GM12878 (cell line): ENCODE results near the gene NIN. TPM values are rescaled to one million over a fixed set of nuclear protein-coding genes. Genes with fewer than 3 reads are reported as not detected.

Source experiments
- ATAC-seq: fragments of 200-7000 bp; cut with Tn5 transposase; 3 replicates; pipeline ENCODE4 v1.9.1; 2020; ENCODE audit warnings: mild to moderate bottlenecking, moderate library complexity
- BruUV-seq: library from RNA; stranded (reverse); fragments of 400-500 nt; replicated peaks from 2 replicates; lab custom pipeline; 2021; lab: Mats Ljungman, UMichigan
- CTCF ChIA-PET: fragments of 300-600 bp; sonication (Branson Sonifier 250); formaldehyde crosslinking; extraction: SDS; loops from one replicate; lab custom pipeline; 2021; ENCODE audit warnings: inconsistent platforms; lab: Yijun Ruan, JAX
- POLR2A ChIA-PET: fragments of 350-600 bp; formaldehyde crosslinking; extraction: SDS; loops from one replicate; lab custom pipeline; 2021; ENCODE audit warnings: inconsistent platforms; lab: Charles Lee
- RAD21 ChIA-PET: fragments of 300-600 bp; sonication (Branson Sonifier 250); formaldehyde crosslinking; loops from one replicate; lab custom pipeline; 2023; ENCODE audit warnings: antibody characterized with exemption; ENCODE audit not compliant: unreplicated experiment; lab: Charles Lee
- SMC1A ChIA-PET: fragments of 300-600 bp; sonication (Branson Sonifier 250); formaldehyde crosslinking; loops from one replicate; lab custom pipeline; 2023; ENCODE audit not compliant: unreplicated experiment, uncharacterized antibody; lab: Charles Lee
- DNase-seq: peaks from one replicate; pipeline ENCODE4 v3.0.0-alpha.2; 2011; ENCODE audit warnings: low read depth, low spot score
- FAIRE-seq: peaks from 3 replicates; lab custom pipeline; 2011; peaks lifted over from hg19 to GRCh38; lab: Jason Lieb, UNC
- H2AFZ ChIP-seq: 2 replicates; pipeline ENCODE4 v1.6.0; 2011; ENCODE audit warnings: low read depth, low read length, control low read depth; ENCODE audit not compliant: control insufficient read depth
- H3K27ac ChIP-seq: 2 replicates; pipeline ENCODE4 v1.5.1; 2011; ENCODE audit warnings: control low read depth; ENCODE audit not compliant: control insufficient read depth, insufficient read depth
- H3K27me3 ChIP-seq, 2 experiments: replicated peaks in 1 of 2; 2 replicates each; pipeline versions ENCODE4 v1.6.0 to v1.6.1; 2011; ENCODE audit warnings: low read length in 1 of 2; ENCODE audit not compliant: control insufficient read depth in 2 of 2, insufficient read depth in 2 of 2
- H3K36me3 ChIP-seq, 2 experiments: 2 replicates each; pipeline ENCODE4 v1.5.1; 2011; ENCODE audit warnings: low read length in 1 of 2; ENCODE audit not compliant: control insufficient read depth in 2 of 2, insufficient read depth in 2 of 2
- H3K4me1 ChIP-seq: 2 replicates; pipeline ENCODE4 v1.6.1; 2011; ENCODE audit warnings: mild to moderate bottlenecking, low read length, moderate library complexity, mixed read lengths; ENCODE audit not compliant: control insufficient read depth, insufficient read depth
- H3K4me2 ChIP-seq: 2 replicates; pipeline ENCODE4 v1.6.0; 2011; ENCODE audit warnings: control low read depth; ENCODE audit not compliant: control insufficient read depth, insufficient read depth
- H3K4me3 ChIP-seq: fragments of 200-600 bp; sonication (generic); 2 replicates; pipeline ENCODE4 v1.5.1; 2016
- H3K79me2 ChIP-seq: 2 replicates; pipeline ENCODE4 v1.6.0; 2011; ENCODE audit warnings: low read length; ENCODE audit not compliant: control insufficient read depth, insufficient read depth
- H3K9ac ChIP-seq: 2 replicates; pipeline ENCODE4 v1.8.0; 2011; ENCODE audit warnings: low read length, control low read depth, mixed read lengths; ENCODE audit not compliant: control insufficient read depth, insufficient read depth
- H3K9me3 ChIP-seq: replicated peaks from 3 replicates; pipeline ENCODE4 v1.5.1; 2011; ENCODE audit warnings: mild to moderate bottlenecking, low read length; ENCODE audit not compliant: control insufficient read depth, insufficient read depth
- H4K20me1 ChIP-seq: 2 replicates; pipeline ENCODE4 v1.6.0; 2011; ENCODE audit not compliant: control insufficient read depth, insufficient read depth
- BACH1 ChIP-seq: fragments of 450-650 bp; IDR thresholded peaks from 2 replicates; pipeline ENCODE4 v1.6.1; 2017; ENCODE audit warnings: mild to moderate bottlenecking, borderline replicate concordance
- CHD4 ChIP-seq: fragments of 200-600 bp; sonication (generic); IDR thresholded peaks from 2 replicates; pipeline ENCODE4 v1.6.1; 2016; ENCODE audit warnings: mild to moderate bottlenecking
- DPF2 ChIP-seq: fragments of 450-650 bp; IDR thresholded peaks from 2 replicates; pipeline ENCODE4 v1.6.1; 2017; ENCODE audit warnings: mild to moderate bottlenecking
- EGR1 ChIP-seq, 2 experiments: IDR thresholded peaks; 1 replicate in 1 of 2; 2 replicates in 1 of 2; pipeline ENCODE4 v1.6.1; 2011 to 2012; ENCODE audit warnings: low read depth in 2 of 2, low read length in 2 of 2, borderline replicate concordance in 1 of 2, mild to moderate bottlenecking in 1 of 2, moderate library complexity in 1 of 2
- ESRRA ChIP-seq: IDR thresholded peaks from 2 replicates; pipeline ENCODE4 v1.6.1; 2012; ENCODE audit warnings: mild to moderate bottlenecking, low read length, improper control_type of control experiment
- FOXK2 ChIP-seq: fragments of 450-650 bp; IDR thresholded peaks from 2 replicates; pipeline ENCODE4 v1.6.1; 2017; ENCODE audit warnings: mild to moderate bottlenecking, moderate library complexity
- FOXM1 ChIP-seq: IDR thresholded peaks from 2 replicates; pipeline ENCODE4 v1.6.1; 2012; ENCODE audit warnings: low read depth, mild to moderate bottlenecking, inconsistent platforms, low read length, moderate library complexity
- MEF2B ChIP-seq: fragments of 450-650 bp; IDR thresholded peaks from 2 replicates; pipeline ENCODE4 v1.6.1; 2018; ENCODE audit warnings: mild to moderate bottlenecking, moderate library complexity; ENCODE audit not compliant: partially characterized antibody, poor library complexity, severe bottlenecking
- NBN ChIP-seq: fragments of 450-650 bp; IDR thresholded peaks from 2 replicates; pipeline ENCODE4 v1.6.1; 2016
- SREBF2 ChIP-seq: IDR thresholded peaks from 2 replicates; pipeline ENCODE4 v1.6.1; 2012; ENCODE audit warnings: mild to moderate bottlenecking, low read length
- SRF ChIP-seq, 2 experiments: IDR thresholded peaks; 2 replicates each; pipeline ENCODE4 v1.6.1; 2011; ENCODE audit warnings: low read depth in 2 of 2, low read length in 2 of 2, mild to moderate bottlenecking in 1 of 2, moderate library complexity in 1 of 2
- WGBS: methylation state at CpG from one replicate; pipeline ENCODE4 v1.1.6; 2016; ENCODE audit warnings: low lambda C conversion rate; ENCODE audit not compliant: insufficient replicate concordance, insufficient coverage; ENCODE audit errors: missing lambda C conversion rate; 5-methylcytosine and 5-hydroxymethylcytosine counted together
- in situ Hi-C: fragments of 300-500 bp; cut with MboI; formaldehyde crosslinking; loops from 9 replicates; pipeline ENCODE4 v1.14.3; 2018; ENCODE audit warnings: mixed read lengths
- intact Hi-C: fragments of 100-400 bp; cut with micrococcal nuclease; formaldehyde crosslinking; loops from one replicate; pipeline ENCODE4 v1.14.2; 2022; ENCODE audit not compliant: unreplicated experiment
- polyA plus RNA-seq, 11 experiments: library from polyadenylated mRNA; depleted of rRNA in 4 of 11; unstranded in 6 of 11; stranded (reverse) in 5 of 11; fragments of >200 nt; fragmentation: Nextera tagmentation in 4 of 11; fragmentation: Illumina TruSeq in 1 of 11; extraction: Ambion mirVana in 4 of 11; extraction: Trizol in 1 of 11; gene quantifications; 1 replicate in 1 of 11; 2 replicates in 10 of 11; pipeline versions ENCODE4 v1.2.1 to v1.2.3, GENCODE V29; 2011 to 2016; ENCODE audit warnings: inconsistent platforms in 2 of 11, missing spikeins in 2 of 11, low read depth in 1 of 11
- total RNA-seq, 4 experiments: library from RNA; depleted of rRNA in 3 of 4; stranded (reverse); fragments of >200 nt in 3 of 4; fragmentation: Illumina TruSeq in 1 of 4; extraction: Trizol in 1 of 4; gene quantifications; 2 replicates each; pipeline versions ENCODE4 v1.2.1 to v1.2.3, GENCODE V29; 2013 to 2021
- TF ChIP-seq, protein P1 (sequence below): fragments of 150-350 bp; IDR thresholded peaks from 2 replicates; pipeline ENCODE4 v1.6.1; 2016; ENCODE audit warnings: low read depth, low read length
- TF ChIP-seq, protein P2 (sequence below): fragments of 450-650 bp; IDR thresholded peaks from 2 replicates; pipeline ENCODE4 v1.6.1; 2018; ENCODE audit warnings: mild to moderate bottlenecking, low read depth, moderate library complexity; ENCODE audit not compliant: partially characterized antibody
- TF ChIP-seq, protein P3 (sequence below): IDR thresholded peaks from 2 replicates; pipeline ENCODE4 v1.6.1; 2011; ENCODE audit warnings: mild to moderate bottlenecking, low read depth, low read length, moderate library complexity; ENCODE audit not compliant: insufficient replicate concordance
- TF ChIP-seq, protein P4 (sequence below): IDR thresholded peaks from 2 replicates; pipeline ENCODE4 v1.6.1; 2011; ENCODE audit warnings: low read depth, mild to moderate bottlenecking, low read length, moderate library complexity, borderline replicate concordance; ENCODE audit errors: extremely low read depth
- TF ChIP-seq, protein P5 (sequence below): IDR thresholded peaks from 2 replicates; pipeline ENCODE4 v1.6.1; 2011; ENCODE audit warnings: low read depth, low read length, improper control_type of control experiment, borderline replicate concordance

The NIN gene
- total and polyA plus RNA-seq, 10 of the 15 experiments (the other 5 are each of a cell fraction or from before 2014, with no cell fraction given), result 16.2 to 135 (median 70.3) TPM

DNA sequence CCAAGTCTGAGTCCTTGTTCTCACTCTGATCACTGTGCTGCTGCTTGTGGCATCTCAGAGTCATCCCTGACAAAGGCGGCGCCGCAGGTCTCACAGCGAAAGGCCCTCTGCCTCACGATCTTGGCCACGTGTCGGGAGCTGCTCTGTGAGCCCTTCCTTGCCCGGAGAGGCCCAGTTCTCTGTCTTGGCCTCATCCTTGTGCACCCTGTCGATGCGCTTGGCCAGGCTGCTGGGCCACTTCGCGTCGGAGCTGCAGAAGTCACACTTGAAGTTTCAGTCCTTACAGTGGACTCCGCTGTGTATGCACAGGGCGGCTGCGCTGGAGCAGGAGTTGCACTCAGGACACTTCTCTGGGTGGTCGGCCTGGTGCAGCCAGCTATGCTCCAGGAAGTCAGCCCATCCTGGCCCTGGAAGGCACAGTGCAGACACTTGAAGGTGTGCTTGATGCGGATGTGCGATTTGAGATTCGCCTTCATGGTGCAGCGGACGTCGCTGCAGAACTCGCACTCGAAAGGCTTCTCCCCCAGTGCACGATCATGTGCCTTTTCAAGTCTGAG lies 126.4 kb downstream of the NIN start:
- no peak for ATAC-seq
- H3K36me3 ChIP-seq, result no peaks in the 10 kb centered on the region
- WGBS, result 95% methylated on average over 26 of the region's 26 CpGs
- RAD21 ChIA-PET, result no interaction called here
- intact Hi-C loops, result no loop called here
- no peaks in the 10 kb centered on the region for H4K20me1 ChIP-seq
- H3K79me2 ChIP-seq, result no peaks in the 10 kb centered on the region
- no peak for FAIRE-seq
- no peak overlapping the region for H3K27ac ChIP-seq
- no peak overlapping the region for H2AFZ ChIP-seq
- no peaks in the 10 kb centered on the region for H3K27me3 ChIP-seq
- H3K4me2 ChIP-seq, result no peak overlapping the region
- SMC1A ChIA-PET, result no interaction called here
- BruUV-seq, result no TSS peak
- H3K9me3 ChIP-seq, result no peaks in the 10 kb centered on the region
- in situ Hi-C loops, result no loop called here
- no peak for DNase-seq
- CTCF ChIA-PET, result interaction anchor here (1.1 to 2.7 kb wide), 2 partner anchors 10 to 84 kb away, joined by 3 to 10 read pairs; no protein-coding TSS in a partner anchor
- H3K4me1 ChIP-seq, result no peaks in the 10 kb centered on the region
- H3K4me3 ChIP-seq, result no peak overlapping the region
- no peak overlapping the region for H3K9ac ChIP-seq
- POLR2A ChIA-PET, result no interaction called here
- TF ChIP-seq MEF2B (no peak), ESRRA (no peak), SRF (IDR thresholded peaks at IDR 0.05; ENCODE audit: low read depth in 2 of 2, low read length in 2 of 2) (no peak), NBN (no peak), FOXM1 (no peak), BACH1 (no peak), CHD4 (no peak), DPF2 (no peak), FOXK2 (no peak), SREBF2 (no peak), EGR1 (IDR thresholded peaks at IDR 0.05; ENCODE audit: borderline replicate concordance in 1 of 2, low read depth in 2 of 2, low read length in 2 of 2) (no peak)
- TF ChIP-seq, protein P1, sequence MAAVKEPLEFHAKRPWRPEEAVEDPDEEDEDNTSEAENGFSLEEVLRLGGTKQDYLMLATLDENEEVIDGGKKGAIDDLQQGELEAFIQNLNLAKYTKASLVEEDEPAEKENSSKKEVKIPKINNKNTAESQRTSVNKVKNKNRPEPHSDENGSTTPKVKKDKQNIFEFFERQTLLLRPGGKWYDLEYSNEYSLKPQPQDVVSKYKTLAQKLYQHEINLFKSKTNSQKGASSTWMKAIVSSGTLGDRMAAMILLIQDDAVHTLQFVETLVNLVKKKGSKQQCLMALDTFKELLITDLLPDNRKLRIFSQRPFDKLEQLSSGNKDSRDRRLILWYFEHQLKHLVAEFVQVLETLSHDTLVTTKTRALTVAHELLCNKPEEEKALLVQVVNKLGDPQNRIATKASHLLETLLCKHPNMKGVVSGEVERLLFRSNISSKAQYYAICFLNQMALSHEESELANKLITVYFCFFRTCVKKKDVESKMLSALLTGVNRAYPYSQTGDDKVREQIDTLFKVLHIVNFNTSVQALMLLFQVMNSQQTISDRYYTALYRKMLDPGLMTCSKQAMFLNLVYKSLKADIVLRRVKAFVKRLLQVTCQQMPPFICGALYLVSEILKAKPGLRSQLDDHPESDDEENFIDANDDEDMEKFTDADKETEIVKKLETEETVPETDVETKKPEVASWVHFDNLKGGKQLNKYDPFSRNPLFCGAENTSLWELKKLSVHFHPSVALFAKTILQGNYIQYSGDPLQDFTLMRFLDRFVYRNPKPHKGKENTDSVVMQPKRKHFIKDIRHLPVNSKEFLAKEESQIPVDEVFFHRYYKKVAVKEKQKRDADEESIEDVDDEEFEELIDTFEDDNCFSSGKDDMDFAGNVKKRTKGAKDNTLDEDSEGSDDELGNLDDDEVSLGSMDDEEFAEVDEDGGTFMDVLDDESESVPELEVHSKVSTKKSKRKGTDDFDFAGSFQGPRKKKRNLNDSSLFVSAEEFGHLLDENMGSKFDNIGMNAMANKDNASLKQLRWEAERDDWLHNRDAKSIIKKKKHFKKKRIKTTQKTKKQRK, result no peak
- TF ChIP-seq, protein P2, sequence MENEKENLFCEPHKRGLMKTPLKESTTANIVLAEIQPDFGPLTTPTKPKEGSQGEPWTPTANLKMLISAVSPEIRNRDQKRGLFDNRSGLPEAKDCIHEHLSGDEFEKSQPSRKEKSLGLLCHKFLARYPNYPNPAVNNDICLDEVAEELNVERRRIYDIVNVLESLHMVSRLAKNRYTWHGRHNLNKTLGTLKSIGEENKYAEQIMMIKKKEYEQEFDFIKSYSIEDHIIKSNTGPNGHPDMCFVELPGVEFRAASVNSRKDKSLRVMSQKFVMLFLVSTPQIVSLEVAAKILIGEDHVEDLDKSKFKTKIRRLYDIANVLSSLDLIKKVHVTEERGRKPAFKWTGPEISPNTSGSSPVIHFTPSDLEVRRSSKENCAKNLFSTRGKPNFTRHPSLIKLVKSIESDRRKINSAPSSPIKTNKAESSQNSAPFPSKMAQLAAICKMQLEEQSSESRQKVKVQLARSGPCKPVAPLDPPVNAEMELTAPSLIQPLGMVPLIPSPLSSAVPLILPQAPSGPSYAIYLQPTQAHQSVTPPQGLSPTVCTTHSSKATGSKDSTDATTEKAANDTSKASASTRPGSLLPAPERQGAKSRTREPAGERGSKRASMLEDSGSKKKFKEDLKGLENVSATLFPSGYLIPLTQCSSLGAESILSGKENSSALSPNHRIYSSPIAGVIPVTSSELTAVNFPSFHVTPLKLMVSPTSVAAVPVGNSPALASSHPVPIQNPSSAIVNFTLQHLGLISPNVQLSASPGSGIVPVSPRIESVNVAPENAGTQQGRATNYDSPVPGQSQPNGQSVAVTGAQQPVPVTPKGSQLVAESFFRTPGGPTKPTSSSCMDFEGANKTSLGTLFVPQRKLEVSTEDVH, result no peak
- TF ChIP-seq, protein P3, sequence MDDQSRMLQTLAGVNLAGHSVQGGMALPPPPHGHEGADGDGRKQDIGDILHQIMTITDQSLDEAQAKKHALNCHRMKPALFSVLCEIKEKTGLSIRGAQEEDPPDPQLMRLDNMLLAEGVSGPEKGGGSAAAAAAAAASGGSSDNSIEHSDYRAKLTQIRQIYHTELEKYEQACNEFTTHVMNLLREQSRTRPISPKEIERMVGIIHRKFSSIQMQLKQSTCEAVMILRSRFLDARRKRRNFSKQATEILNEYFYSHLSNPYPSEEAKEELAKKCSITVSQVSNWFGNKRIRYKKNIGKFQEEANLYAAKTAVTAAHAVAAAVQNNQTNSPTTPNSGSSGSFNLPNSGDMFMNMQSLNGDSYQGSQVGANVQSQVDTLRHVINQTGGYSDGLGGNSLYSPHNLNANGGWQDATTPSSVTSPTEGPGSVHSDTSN, result no peak
- TF ChIP-seq, protein P4, sequence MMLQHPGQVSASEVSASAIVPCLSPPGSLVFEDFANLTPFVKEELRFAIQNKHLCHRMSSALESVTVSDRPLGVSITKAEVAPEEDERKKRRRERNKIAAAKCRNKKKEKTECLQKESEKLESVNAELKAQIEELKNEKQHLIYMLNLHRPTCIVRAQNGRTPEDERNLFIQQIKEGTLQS, result no peak
- TF ChIP-seq, protein P5, sequence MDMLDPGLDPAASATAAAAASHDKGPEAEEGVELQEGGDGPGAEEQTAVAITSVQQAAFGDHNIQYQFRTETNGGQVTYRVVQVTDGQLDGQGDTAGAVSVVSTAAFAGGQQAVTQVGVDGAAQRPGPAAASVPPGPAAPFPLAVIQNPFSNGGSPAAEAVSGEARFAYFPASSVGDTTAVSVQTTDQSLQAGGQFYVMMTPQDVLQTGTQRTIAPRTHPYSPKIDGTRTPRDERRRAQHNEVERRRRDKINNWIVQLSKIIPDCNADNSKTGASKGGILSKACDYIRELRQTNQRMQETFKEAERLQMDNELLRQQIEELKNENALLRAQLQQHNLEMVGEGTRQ, result no peak
